ENCODE results near the gene COASY.
A peak's percentile ranks its signal among the peaks of the same experiment; 100 is the strongest.
"Not testable (repeated sequence)": the region's sequence is repeated elsewhere in the genome, so short reads cannot be mapped to it uniquely, and the experiment has no call there.

Gene COASY

GRCh38 chr17:42537156-42537805 lies 24.7 kb upstream of the COASY start:
- TF ChIP-seq CTCF (conservative IDR thresholded peaks at IDR 0.05; ENCODE audit: low read depth, low read length) = no peak
- Histone ChIP-seq H3K9ac (peak overlapping the region; percentile 28; the same call in 1 of the 2 replicates), H3K4me3 (IDR thresholded peaks at IDR 0.05; ENCODE audit: insufficient read depth, low read depth, low read length) (no peak overlapping the region), H3K36me3 (ENCODE audit: insufficient read depth) (no peaks in the 10 kb centered on the region), H3K4me1 (ENCODE audit: low read depth, poor library complexity, severe bottlenecking) (peaks cover 37% of the 10 kb centered on the region), H2AFZ (ENCODE audit: low read depth) (peak overlapping the region; percentile 72; the same call in 1 of the 2 replicates), H3K27me3 (ENCODE audit: insufficient read depth, low read depth) (no peaks in the 10 kb centered on the region), H3K4me2 (peak overlapping the region; percentile 98), H3K27ac (peak overlapping the region; percentile 55; the same call in 1 of the 2 replicates), H3K79me2 (ENCODE audit: insufficient read depth, low read depth) (peaks cover 15% of the 10 kb centered on the region; the same call in 1 of the 2 replicates), H4K20me1 (ENCODE audit: insufficient read depth) (no peaks in the 10 kb centered on the region)

DNA sequence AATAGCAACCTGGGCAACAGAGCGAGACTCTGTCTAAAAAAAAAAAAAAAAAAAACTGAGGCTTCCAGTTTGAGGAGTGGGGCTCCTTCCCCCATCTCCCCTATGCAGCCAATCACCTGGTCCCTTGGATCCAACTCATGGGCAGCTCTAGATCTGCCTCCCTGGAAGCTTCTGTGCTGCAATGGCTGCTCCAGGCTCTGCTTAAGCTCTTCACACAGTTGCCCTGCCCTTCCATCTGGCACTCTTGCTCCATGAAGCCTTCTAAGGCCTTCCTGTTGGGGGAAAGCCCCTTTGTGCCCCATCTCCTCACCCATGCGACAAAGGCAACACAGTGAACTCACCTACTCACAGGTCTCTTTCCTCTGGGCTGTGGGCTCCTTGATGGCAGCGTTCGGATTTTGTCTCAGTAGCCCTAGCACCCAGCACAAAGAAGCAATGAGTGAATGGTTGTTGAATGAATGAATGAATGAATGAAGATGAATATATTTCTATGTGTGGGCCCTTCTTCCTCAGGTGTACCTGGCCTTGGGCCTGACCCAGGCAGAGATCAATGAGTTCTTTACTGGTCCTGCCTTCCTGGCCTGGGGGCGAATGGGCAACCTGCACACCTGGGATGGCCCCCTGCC lies 24.0 kb upstream of the COASY start:
- Histone ChIP-seq H4K20me1 (ENCODE audit: insufficient read depth) (no peaks in the 10 kb centered on the region), H3K4me1 (ENCODE audit: low read depth, poor library complexity, severe bottlenecking) (peaks cover 33% of the 10 kb centered on the region), H2AFZ (ENCODE audit: low read depth) (no peak overlapping the region), H3K9ac (no peak overlapping the region), H3K27me3 (ENCODE audit: insufficient read depth, low read depth) (no peaks in the 10 kb centered on the region), H3K4me3 (IDR thresholded peaks at IDR 0.05; ENCODE audit: insufficient read depth, low read depth, low read length) (no peak overlapping the region), H3K27ac (no peak overlapping the region), H3K4me2 (peak overlapping the region; percentile 98; the same call in 1 of the 2 replicates), H3K79me2 (ENCODE audit: insufficient read depth, low read depth) (peaks cover 15% of the 10 kb centered on the region; the same call in 1 of the 2 replicates), H3K36me3 (ENCODE audit: insufficient read depth) (no peaks in the 10 kb centered on the region)
- no peak for TF ChIP-seq CTCF (conservative IDR thresholded peaks at IDR 0.05; ENCODE audit: low read depth, low read length)

DNA sequence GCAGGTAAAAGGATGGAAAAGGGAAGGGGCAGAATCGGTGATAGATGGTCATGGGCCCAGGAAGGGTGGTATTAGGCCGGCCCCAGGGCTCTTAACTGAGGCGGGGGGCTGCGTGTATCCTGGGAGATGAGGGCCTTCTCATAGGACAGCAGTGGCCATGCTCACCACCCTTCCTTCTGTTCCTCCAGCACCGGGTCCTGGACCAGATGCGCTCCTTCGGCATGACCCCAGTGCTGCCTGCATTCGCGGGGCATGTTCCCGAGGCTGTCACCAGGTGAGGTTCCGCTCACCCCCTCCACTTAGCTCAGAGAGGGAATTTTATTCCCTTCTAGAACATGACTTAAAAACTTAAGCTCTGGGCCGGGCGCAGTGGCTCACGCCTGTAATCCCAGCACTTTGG lies 23.5 kb upstream of the COASY start:
- Histone ChIP-seq H3K9ac (no peak overlapping the region), H3K4me1 (ENCODE audit: low read depth, poor library complexity, severe bottlenecking) (peaks cover 29% of the 10 kb centered on the region), H3K4me3 (IDR thresholded peaks at IDR 0.05; ENCODE audit: insufficient read depth, low read depth, low read length) (no peak overlapping the region), H3K4me2 (no peak overlapping the region), H3K27me3 (ENCODE audit: insufficient read depth, low read depth) (no peaks in the 10 kb centered on the region), H4K20me1 (ENCODE audit: insufficient read depth) (no peaks in the 10 kb centered on the region), H3K36me3 (ENCODE audit: insufficient read depth) (no peaks in the 10 kb centered on the region), H3K79me2 (ENCODE audit: insufficient read depth, low read depth) (peaks cover 15% of the 10 kb centered on the region; the same call in 1 of the 2 replicates), H2AFZ (ENCODE audit: low read depth) (no peak overlapping the region), H3K27ac (no peak overlapping the region)
- TF ChIP-seq CTCF (conservative IDR thresholded peaks at IDR 0.05; ENCODE audit: low read depth, low read length) = no peak

- H3K27ac ChIP-seq = not testable (repeated sequence)
Measured at GRCh38 chr17:42540558-42540957, 21.4 kb upstream of the COASY start.

More at GRCh38 chr17:42540558-42540957, 21.4 kb upstream of the COASY start:
- H3K27me3 ChIP-seq (ENCODE audit: insufficient read depth, low read depth); H3K36me3 ChIP-seq (ENCODE audit: insufficient read depth); H4K20me1 ChIP-seq (ENCODE audit: insufficient read depth); H2AFZ ChIP-seq (ENCODE audit: low read depth); H3K9ac ChIP-seq; H3K4me2 ChIP-seq; H3K4me3 ChIP-seq (IDR thresholded peaks at IDR 0.05; ENCODE audit: insufficient read depth, low read depth, low read length): not testable (repeated sequence)
- H3K4me1 ChIP-seq (ENCODE audit: low read depth, poor library complexity, severe bottlenecking) = peaks cover 23% of the 10 kb centered on the region
- H3K79me2 ChIP-seq (ENCODE audit: insufficient read depth, low read depth) = peaks cover 15% of the 10 kb centered on the region; the same call in 1 of the 2 replicates

Data from KMS-11 (cell line).